HepG2 (cell line): ENCODE measurements around the gene ALG8. TPM values are rescaled to one million over a fixed set of nuclear protein-coding genes. Genes with fewer than 3 reads are reported as not detected.

Source experiments
- AGO2 ChIP-seq: fragments of 200-400 bp; formaldehyde crosslinking; optimal IDR thresholded peaks from 2 replicates; pipeline ENCODE3; 2017; ENCODE audit warnings: mild to moderate bottlenecking, low read depth, low read length, moderate library complexity
- ARID3A ChIP-seq: IDR thresholded peaks from 2 replicates; pipeline ENCODE4 v1.6.1; 2012; ENCODE audit warnings: low read depth, low read length, improper control_type of control experiment
- BRD4 ChIP-seq: sonication (generic); formaldehyde crosslinking; IDR thresholded peaks from 2 replicates; pipeline ENCODE4 v1.4.0; 2020; ENCODE audit warnings: missing genetic modification reagents
- CBFB ChIP-seq: sonication (generic); formaldehyde crosslinking; IDR thresholded peaks from 2 replicates; pipeline ENCODE4 v1.4.0; 2020; ENCODE audit warnings: missing genetic modification reagents
- DMAP1 ChIP-seq: IDR thresholded peaks from 2 replicates; pipeline ENCODE4 v1.6.1; 2016
- DZIP1 ChIP-seq: sonication (generic); formaldehyde crosslinking; IDR thresholded peaks from 2 replicates; pipeline ENCODE4 v1.5.0; 2020; ENCODE audit warnings: mild to moderate bottlenecking, missing genetic modification reagents
- GABPA ChIP-seq, 2 experiments: IDR thresholded peaks; 2 replicates each; pipeline ENCODE4 v1.6.1; 2011 to 2016; ENCODE audit warnings: low read depth in 2 of 2, low read length in 1 of 2, missing biosample characterization in 1 of 2, missing genetic modification characterization in 1 of 2
- GZF1 ChIP-seq: sonication (generic); formaldehyde crosslinking; IDR thresholded peaks from 2 replicates; pipeline ENCODE4 v1.5.1; 2020; ENCODE audit warnings: mild to moderate bottlenecking, missing genetic modification reagents
- HOXD1 ChIP-seq: sonication (generic); formaldehyde crosslinking; IDR thresholded peaks from 2 replicates; pipeline ENCODE4 v1.5.0; 2020; ENCODE audit warnings: missing genetic modification reagents
- KLF12 ChIP-seq: sonication (generic); formaldehyde crosslinking; IDR thresholded peaks from 2 replicates; pipeline ENCODE4 v1.4.0; 2020; ENCODE audit warnings: missing genetic modification reagents, borderline replicate concordance
- MAF1 ChIP-seq: sonication (generic); formaldehyde crosslinking; IDR thresholded peaks from 2 replicates; pipeline ENCODE4 v1.5.0; 2020; ENCODE audit warnings: missing genetic modification reagents, borderline replicate concordance
- POGZ ChIP-seq: sonication (generic); formaldehyde crosslinking; IDR thresholded peaks from 2 replicates; pipeline ENCODE4 v1.4.0; 2020; ENCODE audit warnings: mild to moderate bottlenecking, missing genetic modification reagents
- TCF7L2 ChIP-seq: IDR thresholded peaks from 2 replicates; pipeline ENCODE4 v1.6.1; 2011; ENCODE audit warnings: mild to moderate bottlenecking, low read depth, low read length, moderate library complexity
- ZNF142 ChIP-seq: sonication (generic); formaldehyde crosslinking; IDR thresholded peaks from 2 replicates; pipeline ENCODE4 v1.4.0; 2020; ENCODE audit warnings: missing genetic modification reagents
- ZNF552 ChIP-seq: sonication (generic); formaldehyde crosslinking; IDR thresholded peaks from 2 replicates; pipeline ENCODE4 v1.9.0; 2022; ENCODE audit warnings: missing genetic modification reagents, mild to moderate bottlenecking, borderline replicate concordance
- ZNF605 ChIP-seq: sonication (generic); formaldehyde crosslinking; IDR thresholded peaks from 2 replicates; pipeline ENCODE4 v1.8.0; 2022; ENCODE audit warnings: mild to moderate bottlenecking, missing genetic modification reagents
- ZNF878 ChIP-seq: sonication (generic); formaldehyde crosslinking; IDR thresholded peaks from 2 replicates; pipeline ENCODE4 v1.8.1; 2023; ENCODE audit warnings: mild to moderate bottlenecking, missing genetic modification reagents, moderate library complexity
- polyA plus RNA-seq, 8 experiments: library from polyadenylated mRNA; depleted of rRNA in 3 of 8; stranded (reverse) in 7 of 8; unstranded in 1 of 8; fragments of >200 nt; fragmentation: Illumina TruSeq in 4 of 8; extraction: Trizol in 4 of 8; gene quantifications; 2 replicates each; pipeline versions ENCODE4 v1.2.1 to v1.2.3, GENCODE V29; 2011 to 2016; ENCODE audit warnings: low read depth in 4 of 8, missing spikeins in 1 of 8, mixed read lengths in 1 of 8; ENCODE audit not compliant: insufficient read depth in 1 of 8
- total RNA-seq, 5 experiments: library from RNA; depleted of rRNA; stranded (reverse); fragments of >200 nt; fragmentation: Illumina TruSeq; extraction: Trizol; gene quantifications; 2 replicates each; pipeline ENCODE4 v1.2.3, GENCODE V29; 2016; ENCODE audit warnings: low read depth in 1 of 5

Gene ALG8
- total and polyA plus RNA-seq, 2 of the 13 experiments (the other 11 are each of a cell fraction or from before 2014, with no cell fraction given): 75.8 to 88.0 TPM

GRCh38 chr11:78156127-78156844 lies 16.9 kb upstream of the ALG8 start (continued):
- TF ChIP-seq HOXD1 (CRISPR knock-in tag): peak; percentile 75; the same call in 1 of the 2 replicates
- peak; percentile 88; the same call in 1 of the 2 replicates for TF ChIP-seq ZNF878
- TF ChIP-seq KLF12: no peak
- peak; percentile 96 for TF ChIP-seq CBFB (CRISPR knock-in tag)
- no peak for TF ChIP-seq BRD4 (CRISPR knock-in tag)
- no peak for TF ChIP-seq AGO2
- TF ChIP-seq MAF1 (CRISPR knock-in tag): no peak
- TF ChIP-seq DZIP1 (CRISPR knock-in tag): no peak
- no peak for TF ChIP-seq GZF1
- TF ChIP-seq TCF7L2: no peak
- no peak for TF ChIP-seq GABPA (IDR thresholded peaks at IDR 0.05; ENCODE audit: low read depth, low read length)
- peak; percentile 53 for TF ChIP-seq GABPA (CRISPR knock-in tag; IDR thresholded peaks at IDR 0.05; ENCODE audit: low read depth)
- no peak for TF ChIP-seq ZNF605 (CRISPR knock-in tag)
- no peak for TF ChIP-seq ZNF552 (CRISPR knock-in tag)
- TF ChIP-seq ZNF142 (CRISPR knock-in tag): no peak
- peak; percentile 31; the same call in 1 of the 2 replicates for TF ChIP-seq DMAP1 (CRISPR knock-in tag)
- peak; percentile 86 for TF ChIP-seq POGZ (CRISPR knock-in tag)
- TF ChIP-seq ARID3A: peak; percentile 83
